ENCODE data around the gene FBXO24.

Gene FBXO24

GRCh38 chr7:100589341-100589947 is 3.3 kb downstream of the FBXO24 start:
- no peak for FAIRE-seq
- no peak for DNase-seq (ENCODE audit: insufficient read length, low spot score)

DNA sequence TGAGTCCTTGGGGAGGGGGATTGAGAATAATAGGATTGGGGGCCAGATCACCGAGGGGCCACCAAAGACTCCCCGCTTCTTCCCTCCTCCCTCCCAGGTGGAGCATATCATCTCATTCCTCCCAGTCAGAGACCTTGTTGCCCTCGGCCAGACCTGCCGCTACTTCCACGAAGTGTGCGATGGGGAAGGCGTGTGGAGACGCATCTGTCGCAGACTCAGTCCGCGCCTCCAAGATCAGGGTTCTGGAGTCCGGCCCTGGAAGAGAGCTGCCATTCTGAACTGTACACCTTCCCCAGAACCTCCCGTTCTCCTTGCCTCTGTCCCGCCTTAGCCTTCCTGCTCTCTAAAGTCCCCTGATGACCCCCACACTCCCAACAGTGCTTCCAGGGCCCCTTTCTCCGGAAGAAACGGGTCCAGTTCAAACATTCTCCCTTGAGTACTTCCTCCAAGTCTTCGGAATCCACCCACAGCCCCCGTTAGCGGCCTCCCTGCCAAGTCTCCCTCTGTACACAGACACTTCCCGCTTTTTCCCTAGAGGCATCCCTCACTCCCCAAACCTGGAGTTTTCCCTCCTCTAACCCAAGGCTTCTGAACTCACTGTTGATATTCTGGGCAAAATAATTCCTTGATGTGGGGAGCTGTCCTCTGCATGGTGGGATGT is 4.1 kb downstream of the FBXO24 start:
- DNase-seq (ENCODE audit: insufficient read length, low spot score) (no peak), FAIRE-seq (no peak)

GRCh38 chr7:100591596-100591995 is 5.5 kb downstream of the FBXO24 start:
- DNase-seq (ENCODE audit: insufficient read length, low spot score) (no peak), FAIRE-seq (no peak)

- DNase-seq (ENCODE audit: insufficient read length, low spot score) (no peak), FAIRE-seq (no peak)
Observed at GRCh38 chr7:100595188-100595587, 9.1 kb downstream of the FBXO24 start.

DNA sequence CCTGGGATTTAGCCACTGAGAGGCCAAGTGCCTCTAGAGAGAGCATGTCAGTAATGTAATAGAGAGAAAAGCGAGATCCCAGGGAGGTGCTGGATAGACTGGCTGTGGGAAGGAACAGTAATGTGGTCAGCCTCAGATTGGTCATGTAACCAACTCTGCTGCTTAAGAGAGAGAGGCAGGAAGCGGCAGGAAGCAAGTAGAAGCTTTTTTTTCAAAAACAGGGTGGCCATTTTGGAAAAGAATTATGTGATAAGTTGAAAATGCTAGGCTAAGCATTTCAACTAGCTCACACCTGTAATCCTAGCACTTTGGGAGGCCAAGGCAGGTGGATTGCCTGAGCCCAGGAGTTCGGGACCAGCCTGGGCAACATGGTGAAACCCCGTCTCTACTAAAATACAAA is 12.3 kb downstream of the FBXO24 start:
- DNase-seq (ENCODE audit: insufficient read length, low spot score), result no peak
- no peak for FAIRE-seq

GRCh38 chr7:100599911-100600729 is 14.0 kb downstream of the FBXO24 start:
- DNase-seq (ENCODE audit: insufficient read length, low spot score) (no peak), FAIRE-seq (no peak)

GRCh38 chr7:100600730-100601038 is 14.6 kb downstream of the FBXO24 start:
- DNase-seq (ENCODE audit: insufficient read length, low spot score) (no peak), FAIRE-seq (no peak)

DNA sequence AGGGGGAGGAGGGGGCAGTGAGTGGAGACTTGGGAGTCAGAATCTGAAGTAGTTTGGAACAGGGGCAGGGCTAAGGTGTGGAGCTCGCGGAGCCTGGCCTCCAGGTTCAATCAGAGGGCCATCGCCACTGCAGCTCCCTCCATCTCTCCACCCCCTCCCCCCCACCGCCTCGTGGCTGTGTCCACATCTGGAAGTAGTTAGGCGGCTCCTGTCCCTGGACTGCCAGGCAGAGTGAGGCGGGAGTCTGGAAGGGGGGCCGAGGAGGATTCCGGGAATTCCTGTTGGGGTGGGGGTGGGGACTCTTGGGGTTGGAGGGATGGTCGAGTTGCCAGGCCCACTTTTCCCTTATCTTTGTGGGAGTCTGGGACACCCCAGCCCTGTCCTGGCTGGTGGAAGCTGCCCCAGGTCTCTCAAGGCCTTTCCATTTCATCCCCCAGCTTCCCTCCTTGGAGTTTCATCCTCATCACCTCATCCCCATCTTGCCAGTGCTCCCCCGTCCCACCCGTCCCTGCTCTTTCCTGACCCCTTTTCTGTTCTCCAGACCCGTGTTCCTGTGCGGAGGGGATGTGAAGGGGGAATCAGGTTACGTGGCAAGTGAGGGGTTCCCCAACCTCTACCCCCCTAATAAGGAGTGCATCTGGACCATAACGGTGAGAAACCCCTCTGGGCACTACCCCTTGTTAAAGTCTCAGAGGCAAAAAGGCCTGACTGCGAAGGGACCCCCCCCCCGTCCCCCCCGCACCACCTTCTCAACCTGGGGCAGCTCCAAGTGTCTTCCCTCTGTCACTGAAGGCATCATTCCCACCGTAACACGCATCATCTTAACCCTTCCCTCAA is 17.0 kb downstream of the FBXO24 start:
- DNase-seq (ENCODE audit: insufficient read length, low spot score), result no peak
- no peak for FAIRE-seq

DNA sequence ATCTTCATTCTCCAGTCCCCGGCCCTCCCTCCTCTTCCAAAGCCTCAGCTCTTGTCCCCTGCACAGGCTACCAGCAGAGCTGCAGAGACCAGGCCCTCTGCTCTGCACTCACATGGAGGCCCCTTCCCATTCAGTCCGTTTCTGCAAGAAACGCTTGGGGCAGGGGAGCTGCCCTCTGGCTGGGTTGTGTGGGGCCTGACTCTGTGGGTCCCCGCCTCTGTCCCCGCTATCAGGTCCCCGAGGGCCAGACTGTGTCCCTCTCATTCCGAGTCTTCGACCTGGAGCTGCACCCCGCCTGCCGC is 17.5 kb downstream of the FBXO24 start:
- no peak for FAIRE-seq

GRCh38 chr7:100604028-100604975 is 18.2 kb downstream of the FBXO24 start:
- DNase-seq (ENCODE audit: insufficient read length, low spot score) (peak; percentile 81), FAIRE-seq (no peak)

More for the DNA sequence above, 17.5 kb downstream of the FBXO24 start:
- DNase-seq (ENCODE audit: insufficient read length, low spot score), result no peak

DNA sequence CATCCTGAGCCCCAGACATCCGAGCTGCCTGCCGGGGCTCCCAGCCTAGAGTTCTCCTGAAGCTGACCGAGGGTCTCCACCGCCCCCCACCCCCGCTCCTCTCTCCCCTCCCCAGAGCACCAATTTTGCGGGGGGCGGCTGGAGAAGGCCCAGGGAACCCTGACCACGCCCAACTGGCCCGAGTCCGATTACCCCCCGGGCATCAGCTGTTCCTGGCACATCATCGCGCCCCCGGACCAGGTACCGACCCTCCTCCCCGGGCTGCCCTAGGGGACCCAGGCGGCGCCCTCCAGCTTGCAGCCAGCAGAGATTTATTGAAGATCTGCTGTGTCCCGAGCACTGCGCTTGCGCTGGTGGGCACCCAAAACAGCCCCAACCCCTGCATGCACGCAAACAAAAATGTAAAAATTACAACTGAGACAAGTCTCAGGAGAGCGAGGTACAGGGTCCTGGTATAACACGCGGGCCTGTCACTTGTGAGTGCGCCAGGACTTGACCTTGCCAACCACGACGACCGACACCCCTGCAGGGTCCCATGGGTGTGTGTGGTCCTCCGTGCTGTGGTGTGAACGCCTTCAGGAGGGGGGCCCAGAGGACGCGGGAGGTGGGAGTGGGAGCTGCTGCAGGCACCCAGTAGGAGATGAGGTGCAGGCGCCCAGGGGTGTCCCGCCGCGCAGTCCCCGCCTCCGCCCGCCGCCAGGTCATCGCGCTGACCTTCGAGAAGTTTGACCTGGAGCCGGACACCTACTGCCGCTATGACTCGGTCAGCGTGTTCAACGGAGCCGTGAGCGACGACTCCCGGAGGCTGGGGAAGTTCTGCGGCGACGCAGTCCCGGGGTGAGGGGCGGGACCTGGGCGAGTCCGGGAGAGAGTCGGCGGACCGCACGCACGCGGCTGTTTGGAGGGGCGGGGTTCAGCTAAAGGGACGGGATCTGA is 19.1 kb downstream of the FBXO24 start:
- FAIRE-seq, result no peak
- no peak for DNase-seq (ENCODE audit: insufficient read length, low spot score)

DNA sequence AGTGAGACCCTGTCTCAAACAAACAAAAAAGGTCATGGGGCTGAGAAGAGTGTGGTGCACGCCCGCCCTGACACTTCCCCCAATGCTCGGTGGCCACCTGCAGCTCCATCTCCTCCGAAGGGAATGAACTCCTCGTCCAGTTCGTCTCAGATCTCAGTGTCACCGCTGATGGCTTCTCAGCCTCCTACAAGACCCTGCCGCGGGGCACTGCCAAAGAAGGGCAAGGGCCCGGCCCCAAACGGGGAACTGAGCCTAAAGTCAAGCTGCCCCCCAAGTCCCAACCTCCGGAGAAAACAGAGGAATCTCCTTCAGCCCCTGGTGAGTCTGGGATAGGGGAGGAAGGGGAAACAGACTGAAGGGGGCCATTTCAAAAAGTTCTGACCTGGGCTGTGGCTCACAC is 20.2 kb downstream of the FBXO24 start:
- DNase-seq (ENCODE audit: insufficient read length, low spot score) (no peak), FAIRE-seq (no peak)

- DNase-seq (ENCODE audit: insufficient read length, low spot score), result no peak
- no peak for FAIRE-seq
Observed at GRCh38 chr7:100607111-100607510, 21.0 kb downstream of the FBXO24 start.

DNA sequence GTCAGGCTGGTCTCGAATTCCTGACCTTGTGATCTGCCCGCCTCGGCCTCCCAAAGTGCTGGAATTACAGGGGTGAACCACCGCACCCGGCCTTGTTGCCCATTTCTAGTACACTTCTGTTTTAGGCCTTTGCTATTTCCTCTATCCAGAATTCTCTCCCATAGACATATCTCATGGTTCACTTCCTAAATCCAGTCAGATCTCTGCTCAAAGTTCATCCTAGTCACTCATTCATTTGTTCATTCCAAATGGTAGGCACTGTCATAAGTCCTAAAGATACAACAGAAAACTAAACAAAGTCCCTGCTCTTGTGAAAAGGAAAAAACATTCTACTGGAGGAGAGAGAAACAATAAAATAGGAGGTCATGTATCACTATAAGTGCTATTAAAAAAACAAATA is 23.8 kb downstream of the FBXO24 start:
- DNase-seq (ENCODE audit: insufficient read length, low spot score), result no peak
- no peak for FAIRE-seq

- FAIRE-seq (peak; percentile 100), DNase-seq (ENCODE audit: insufficient read length, low spot score) (peak; percentile 98)
Observed at GRCh38 chr7:100611983-100612729, 26.0 kb downstream of the FBXO24 start, which contains the start of gene MOSPD3. Gene MOSPD3, plus strand, starts transcription at chr7:100612540. Its CDS starts 252 bp downstream, at chr7:100612792.

- DNase-seq (ENCODE audit: insufficient read length, low spot score) (no peak), FAIRE-seq (peak; percentile 44)
Observed at GRCh38 chr7:100612730-100613390, 26.7 kb downstream of the FBXO24 start.

DNA sequence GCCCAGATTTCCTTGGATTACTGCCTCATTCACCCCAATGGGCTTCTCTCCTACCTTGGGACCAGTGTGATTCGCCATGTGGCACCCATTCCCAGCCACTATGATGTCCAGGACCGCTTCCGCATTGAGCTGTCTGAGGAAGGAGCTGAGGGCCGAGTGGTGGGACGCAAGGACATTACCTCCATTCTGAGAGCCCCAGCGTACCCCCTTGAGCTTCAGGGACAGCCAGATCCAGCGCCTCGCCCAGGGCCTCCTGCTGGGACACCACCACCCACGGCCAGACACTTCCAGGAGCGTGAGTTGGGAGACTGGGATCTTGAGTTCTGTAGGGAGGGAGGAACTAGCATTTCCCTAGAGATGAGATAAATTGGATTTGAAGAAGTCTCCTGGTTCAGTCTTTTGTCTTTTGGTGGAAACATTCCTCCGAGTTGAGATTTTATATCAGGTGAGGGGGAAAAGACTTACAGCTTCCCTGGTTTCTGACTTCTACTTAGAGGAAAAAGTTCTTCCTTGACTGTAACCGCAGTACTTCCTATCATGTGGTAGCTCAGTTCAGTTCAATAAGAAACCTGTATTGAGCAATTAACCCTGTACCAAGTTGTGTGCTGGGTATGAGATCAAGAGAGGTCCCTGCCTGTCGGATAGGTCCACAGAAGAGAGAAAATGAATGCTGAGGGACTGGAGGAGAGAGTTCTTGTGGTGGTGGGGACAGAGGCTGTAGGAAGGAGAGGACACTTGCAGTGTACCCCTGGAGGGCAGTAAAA is 27.5 kb downstream of the FBXO24 start:
- FAIRE-seq, result no peak
- DNase-seq (ENCODE audit: insufficient read length, low spot score), result no peak

All from GM19239 (cell line).